ENCODE data around the gene TMEM185B.

The TMEM185B gene

DNA sequence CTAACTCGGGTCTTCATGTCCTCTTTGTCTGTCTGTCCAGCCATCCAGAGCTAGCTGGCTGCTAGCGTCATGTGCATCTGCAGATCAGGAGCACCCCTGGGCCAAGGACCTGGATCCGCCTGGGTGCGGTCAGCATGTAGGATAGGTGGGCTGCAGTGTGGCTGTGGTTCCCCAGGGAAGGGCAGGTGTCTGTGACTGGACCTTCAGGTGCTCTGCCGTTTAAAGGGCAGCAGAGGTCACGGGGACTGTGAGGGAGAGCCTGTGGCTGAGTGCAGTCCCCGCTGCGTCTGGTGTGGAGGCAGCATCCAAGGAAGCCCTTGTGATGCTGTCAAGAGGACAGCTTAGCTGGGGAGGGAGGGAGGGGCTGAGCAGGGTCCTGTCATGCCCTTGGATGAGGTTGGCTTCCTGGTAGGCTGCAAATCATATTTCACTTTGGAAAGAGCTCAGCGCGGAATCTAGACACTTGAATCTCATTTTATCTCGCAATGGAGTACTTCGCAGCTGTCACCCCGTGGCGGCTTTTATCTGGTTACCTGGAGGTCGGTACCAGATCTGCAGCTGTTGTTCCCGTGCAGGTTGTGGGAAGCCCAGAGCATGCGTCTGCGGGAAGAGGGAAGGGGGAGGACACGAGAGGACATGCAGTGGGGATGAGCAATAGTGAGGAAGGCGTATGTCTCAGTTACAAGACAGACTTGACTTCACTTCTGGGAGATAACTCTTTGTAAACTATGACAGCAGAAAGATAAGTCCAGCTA, 23.5 kb upstream of the TMEM185B start:
- no peaks in the 10 kb centered on the region for H3K9me2 ChIP-seq (replicated peaks; ENCODE audit: insufficient read depth, low read length)
- no peak overlapping the region for H3K4me2 ChIP-seq (ENCODE audit: low read depth, low read length, poor library complexity, severe bottlenecking)
- H3K4me3 ChIP-seq (ENCODE audit: insufficient read depth, low read length, poor library complexity, severe bottlenecking) = no peak overlapping the region
- H3K27ac ChIP-seq (ENCODE audit: low read depth, low read length) = no peak overlapping the region
- H3K79me2 ChIP-seq (ENCODE audit: insufficient read depth, low read length) = no peaks in the 10 kb centered on the region
- H4K20me1 ChIP-seq (ENCODE audit: low read depth, low read length) = no peaks in the 10 kb centered on the region
- no peak overlapping the region for H2AFZ ChIP-seq (ENCODE audit: low read depth, low read length, severe bottlenecking)
- no peaks in the 10 kb centered on the region for H3K27me3 ChIP-seq (ENCODE audit: low read length)
- no peaks in the 10 kb centered on the region for H3K9me3 ChIP-seq (ENCODE audit: insufficient read depth, low read length)
- no peaks in the 10 kb centered on the region for H3K36me3 ChIP-seq (ENCODE audit: low read length)
- TF ChIP-seq, protein P1, sequence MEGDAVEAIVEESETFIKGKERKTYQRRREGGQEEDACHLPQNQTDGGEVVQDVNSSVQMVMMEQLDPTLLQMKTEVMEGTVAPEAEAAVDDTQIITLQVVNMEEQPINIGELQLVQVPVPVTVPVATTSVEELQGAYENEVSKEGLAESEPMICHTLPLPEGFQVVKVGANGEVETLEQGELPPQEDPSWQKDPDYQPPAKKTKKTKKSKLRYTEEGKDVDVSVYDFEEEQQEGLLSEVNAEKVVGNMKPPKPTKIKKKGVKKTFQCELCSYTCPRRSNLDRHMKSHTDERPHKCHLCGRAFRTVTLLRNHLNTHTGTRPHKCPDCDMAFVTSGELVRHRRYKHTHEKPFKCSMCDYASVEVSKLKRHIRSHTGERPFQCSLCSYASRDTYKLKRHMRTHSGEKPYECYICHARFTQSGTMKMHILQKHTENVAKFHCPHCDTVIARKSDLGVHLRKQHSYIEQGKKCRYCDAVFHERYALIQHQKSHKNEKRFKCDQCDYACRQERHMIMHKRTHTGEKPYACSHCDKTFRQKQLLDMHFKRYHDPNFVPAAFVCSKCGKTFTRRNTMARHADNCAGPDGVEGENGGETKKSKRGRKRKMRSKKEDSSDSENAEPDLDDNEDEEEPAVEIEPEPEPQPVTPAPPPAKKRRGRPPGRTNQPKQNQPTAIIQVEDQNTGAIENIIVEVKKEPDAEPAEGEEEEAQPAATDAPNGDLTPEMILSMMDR (IDR thresholded peaks at IDR 0.05; ENCODE audit: insufficient read depth, low read length, poor library complexity, severe bottlenecking) = no peak
- TF ChIP-seq EZH2phosphoT487 (conservative IDR thresholded peaks at IDR 0.05; ENCODE audit: low read length) = no peak
- no peak overlapping the region for H3K9ac ChIP-seq (ENCODE audit: low read length)
- no peaks in the 10 kb centered on the region for H3F3A ChIP-seq (ENCODE audit: insufficient read depth)

DNA sequence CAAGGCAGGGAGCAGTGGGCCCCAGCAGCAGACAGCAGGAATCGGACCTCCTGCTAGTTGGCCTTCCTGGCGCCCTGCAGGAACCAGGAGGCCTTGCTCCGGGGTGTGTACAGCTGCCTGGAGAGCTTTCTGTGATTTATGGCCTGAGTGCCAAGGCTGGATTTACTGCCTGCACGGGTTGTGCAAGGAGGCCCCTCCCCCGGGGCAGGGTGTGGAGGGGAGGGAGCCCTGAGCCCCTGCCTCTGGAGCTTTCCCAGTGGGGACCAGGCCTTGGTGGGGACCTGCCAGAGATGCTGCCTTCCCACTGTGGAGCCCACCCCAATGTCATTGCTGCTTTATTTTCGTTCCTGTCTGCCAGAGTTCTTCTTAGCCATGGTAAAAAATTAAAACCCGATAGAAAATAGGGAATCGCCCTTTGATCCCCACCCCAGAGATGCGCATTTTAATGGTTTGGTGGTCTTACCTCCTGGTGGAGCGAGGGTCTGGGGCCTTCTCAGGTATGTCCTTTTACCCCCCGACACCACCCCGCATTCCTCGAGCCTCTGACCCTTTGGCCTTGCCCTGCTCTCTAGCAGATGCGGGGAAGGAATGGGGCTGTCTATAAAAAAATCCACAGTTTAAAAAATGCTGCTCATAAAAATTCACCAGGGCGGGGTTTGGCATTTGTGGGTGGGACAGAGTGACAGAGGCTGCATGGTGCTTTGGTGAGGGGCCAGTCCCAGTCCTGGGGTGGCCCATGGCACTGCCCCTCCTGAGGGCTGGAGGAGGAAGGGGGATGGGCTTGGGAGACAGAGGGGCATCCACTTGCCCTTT, 22.5 kb upstream of the TMEM185B start:
- H3K27me3 ChIP-seq (ENCODE audit: low read length) = no peaks in the 10 kb centered on the region
- H3K79me2 ChIP-seq (ENCODE audit: insufficient read depth, low read length) = no peaks in the 10 kb centered on the region
- no peak overlapping the region for H3K4me2 ChIP-seq (ENCODE audit: low read depth, low read length, poor library complexity, severe bottlenecking)
- H3K4me3 ChIP-seq (ENCODE audit: insufficient read depth, low read length, poor library complexity, severe bottlenecking) = no peak overlapping the region
- H2AFZ ChIP-seq (ENCODE audit: low read depth, low read length, severe bottlenecking) = no peak overlapping the region
- no peak overlapping the region for H3K27ac ChIP-seq (ENCODE audit: low read depth, low read length)
- no peaks in the 10 kb centered on the region for H3F3A ChIP-seq (ENCODE audit: insufficient read depth)
- no peaks in the 10 kb centered on the region for H4K20me1 ChIP-seq (ENCODE audit: low read depth, low read length)
- TF ChIP-seq, protein P1 (IDR thresholded peaks at IDR 0.05; ENCODE audit: insufficient read depth, low read length, poor library complexity, severe bottlenecking) = no peak
- TF ChIP-seq EZH2phosphoT487 (conservative IDR thresholded peaks at IDR 0.05; ENCODE audit: low read length) = no peak
- H3K9ac ChIP-seq (ENCODE audit: low read length) = no peak overlapping the region
- H3K9me3 ChIP-seq (ENCODE audit: insufficient read depth, low read length) = no peaks in the 10 kb centered on the region
- H3K9me2 ChIP-seq (replicated peaks; ENCODE audit: insufficient read depth, low read length) = no peaks in the 10 kb centered on the region
- no peaks in the 10 kb centered on the region for H3K36me3 ChIP-seq (ENCODE audit: low read length)

DNA sequence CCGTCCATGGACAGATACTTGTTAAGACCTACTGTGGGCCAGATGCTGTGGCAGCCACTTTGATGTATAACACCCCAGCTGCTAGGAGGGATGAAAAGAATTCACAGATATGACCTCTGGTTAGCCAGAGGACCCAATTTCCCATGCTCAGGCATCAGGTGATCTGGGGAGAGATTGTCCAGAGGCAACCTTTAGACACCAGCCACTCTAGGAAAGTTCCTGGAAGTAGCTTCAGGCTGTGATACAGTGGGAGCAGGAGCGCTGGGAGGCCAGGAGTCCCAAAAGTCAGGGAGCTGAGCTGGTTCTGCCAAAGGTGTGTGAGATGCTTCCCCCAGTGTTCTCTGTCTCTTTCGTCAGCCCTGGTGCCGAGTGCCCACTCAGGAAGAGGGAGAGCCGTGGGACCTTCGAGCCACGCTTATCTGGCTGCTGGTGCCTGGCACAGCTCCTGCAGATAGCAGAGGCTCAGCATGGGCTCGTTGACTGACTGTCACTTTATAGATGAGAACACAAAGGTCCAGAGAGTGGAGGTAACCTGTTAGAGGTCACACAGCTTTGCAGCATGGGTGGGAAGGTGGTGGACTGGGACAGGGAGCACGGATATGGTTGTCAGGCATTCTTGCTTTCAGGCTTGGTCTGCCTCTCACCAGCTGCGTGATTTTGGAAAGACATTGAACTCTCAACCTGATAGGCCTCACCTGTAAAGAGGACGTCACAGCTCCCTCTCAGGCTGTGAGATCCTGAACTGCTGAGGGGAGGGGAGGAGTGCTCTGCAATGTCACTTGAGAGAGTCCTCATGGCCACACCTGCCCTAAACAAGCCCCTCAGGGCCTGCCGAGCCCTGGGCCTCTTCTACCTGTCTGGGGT, 21.7 kb upstream of the TMEM185B start:
- Histone ChIP-seq H3K9me2 (replicated peaks; ENCODE audit: insufficient read depth, low read length) (no peaks in the 10 kb centered on the region), H3F3A (ENCODE audit: insufficient read depth) (no peaks in the 10 kb centered on the region), H3K9me3 (ENCODE audit: insufficient read depth, low read length) (no peaks in the 10 kb centered on the region), H2AFZ (ENCODE audit: low read depth, low read length, severe bottlenecking) (no peak overlapping the region), H3K4me3 (ENCODE audit: insufficient read depth, low read length, poor library complexity, severe bottlenecking) (no peak overlapping the region), H3K9ac (ENCODE audit: low read length) (no peak overlapping the region), H3K27ac (ENCODE audit: low read depth, low read length) (no peak overlapping the region), H3K36me3 (ENCODE audit: low read length) (no peaks in the 10 kb centered on the region), H3K4me2 (ENCODE audit: low read depth, low read length, poor library complexity, severe bottlenecking) (no peak overlapping the region), H4K20me1 (ENCODE audit: low read depth, low read length) (no peaks in the 10 kb centered on the region), H3K79me2 (ENCODE audit: insufficient read depth, low read length) (no peaks in the 10 kb centered on the region), H3K27me3 (ENCODE audit: low read length) (no peaks in the 10 kb centered on the region)
- TF ChIP-seq EZH2phosphoT487 (conservative IDR thresholded peaks at IDR 0.05; ENCODE audit: low read length) = no peak
- TF ChIP-seq, protein P1 (IDR thresholded peaks at IDR 0.05; ENCODE audit: insufficient read depth, low read length, poor library complexity, severe bottlenecking) = no peak
